GM12878 (cell line): ENCODE measurements around the gene DNAAF8. TPM values are rescaled to one million over a fixed set of nuclear protein-coding genes. Genes with fewer than 3 reads are reported as not detected.
A peak's percentile ranks its signal among the peaks of the same experiment; 100 is the strongest.

ENCODE experiments used
- ATAC-seq: fragments of 200-7000 bp; cut with Tn5 transposase; 3 replicates; pipeline ENCODE4 v1.9.1; 2020; ENCODE audit warnings: mild to moderate bottlenecking, moderate library complexity
- BruUV-seq: library from RNA; stranded (reverse); fragments of 400-500 nt; replicated peaks from 2 replicates; lab custom pipeline; 2021; lab: Mats Ljungman, UMichigan
- CTCF ChIA-PET: fragments of 300-600 bp; sonication (Branson Sonifier 250); formaldehyde crosslinking; extraction: SDS; loops from one replicate; lab custom pipeline; 2021; ENCODE audit warnings: inconsistent platforms; lab: Yijun Ruan, JAX
- POLR2A ChIA-PET: fragments of 350-600 bp; formaldehyde crosslinking; extraction: SDS; loops from one replicate; lab custom pipeline; 2021; ENCODE audit warnings: inconsistent platforms; lab: Charles Lee
- RAD21 ChIA-PET: fragments of 300-600 bp; sonication (Branson Sonifier 250); formaldehyde crosslinking; loops from one replicate; lab custom pipeline; 2023; ENCODE audit warnings: antibody characterized with exemption; ENCODE audit not compliant: unreplicated experiment; lab: Charles Lee
- SMC1A ChIA-PET: fragments of 300-600 bp; sonication (Branson Sonifier 250); formaldehyde crosslinking; loops from one replicate; lab custom pipeline; 2023; ENCODE audit not compliant: unreplicated experiment, uncharacterized antibody; lab: Charles Lee
- DNase-seq: peaks from one replicate; pipeline ENCODE4 v3.0.0-alpha.2; 2011; ENCODE audit warnings: low read depth, low spot score
- FAIRE-seq: peaks from 3 replicates; lab custom pipeline; 2011; peaks lifted over from hg19 to GRCh38; lab: Jason Lieb, UNC
- H2AFZ ChIP-seq: 2 replicates; pipeline ENCODE4 v1.6.0; 2011; ENCODE audit warnings: low read depth, low read length, control low read depth; ENCODE audit not compliant: control insufficient read depth
- H3K27ac ChIP-seq: 2 replicates; pipeline ENCODE4 v1.5.1; 2011; ENCODE audit warnings: control low read depth; ENCODE audit not compliant: control insufficient read depth, insufficient read depth
- H3K27me3 ChIP-seq, 2 experiments: replicated peaks in 1 of 2; 2 replicates each; pipeline versions ENCODE4 v1.6.0 to v1.6.1; 2011; ENCODE audit warnings: low read length in 1 of 2; ENCODE audit not compliant: control insufficient read depth in 2 of 2, insufficient read depth in 2 of 2
- H3K36me3 ChIP-seq, 2 experiments: 2 replicates each; pipeline ENCODE4 v1.5.1; 2011; ENCODE audit warnings: low read length in 1 of 2; ENCODE audit not compliant: control insufficient read depth in 2 of 2, insufficient read depth in 2 of 2
- H3K4me1 ChIP-seq: 2 replicates; pipeline ENCODE4 v1.6.1; 2011; ENCODE audit warnings: mild to moderate bottlenecking, low read length, moderate library complexity, mixed read lengths; ENCODE audit not compliant: control insufficient read depth, insufficient read depth
- H3K4me2 ChIP-seq: 2 replicates; pipeline ENCODE4 v1.6.0; 2011; ENCODE audit warnings: control low read depth; ENCODE audit not compliant: control insufficient read depth, insufficient read depth
- H3K4me3 ChIP-seq: fragments of 200-600 bp; sonication (generic); 2 replicates; pipeline ENCODE4 v1.5.1; 2016
- H3K79me2 ChIP-seq: 2 replicates; pipeline ENCODE4 v1.6.0; 2011; ENCODE audit warnings: low read length; ENCODE audit not compliant: control insufficient read depth, insufficient read depth
- H3K9ac ChIP-seq: 2 replicates; pipeline ENCODE4 v1.8.0; 2011; ENCODE audit warnings: low read length, control low read depth, mixed read lengths; ENCODE audit not compliant: control insufficient read depth, insufficient read depth
- H3K9me3 ChIP-seq: replicated peaks from 3 replicates; pipeline ENCODE4 v1.5.1; 2011; ENCODE audit warnings: mild to moderate bottlenecking, low read length; ENCODE audit not compliant: control insufficient read depth, insufficient read depth
- H4K20me1 ChIP-seq: 2 replicates; pipeline ENCODE4 v1.6.0; 2011; ENCODE audit not compliant: control insufficient read depth, insufficient read depth
- JUNB ChIP-seq: IDR thresholded peaks from 2 replicates; pipeline ENCODE4 v1.6.1; 2016; ENCODE audit warnings: antibody characterized with exemption, mild to moderate bottlenecking
- RAD21 ChIP-seq: IDR thresholded peaks from 2 replicates; pipeline ENCODE4 v1.6.1; 2011; ENCODE audit warnings: mild to moderate bottlenecking, low read depth, low read length, moderate library complexity; ENCODE audit not compliant: insufficient read depth
- RB1 ChIP-seq: fragments of 450-650 bp; formaldehyde crosslinking; IDR thresholded peaks from 2 replicates; pipeline ENCODE4 v1.6.1; 2017; ENCODE audit warnings: mild to moderate bottlenecking, borderline replicate concordance
- ZNF622 ChIP-seq: fragments of 450-650 bp; IDR thresholded peaks from 2 replicates; pipeline ENCODE4 v1.6.1; 2017; ENCODE audit warnings: mild to moderate bottlenecking, inconsistent platforms
- WGBS: methylation state at CpG from one replicate; pipeline ENCODE4 v1.1.6; 2016; ENCODE audit warnings: low lambda C conversion rate; ENCODE audit not compliant: insufficient replicate concordance, insufficient coverage; ENCODE audit errors: missing lambda C conversion rate; 5-methylcytosine and 5-hydroxymethylcytosine counted together
- in situ Hi-C: fragments of 300-500 bp; cut with MboI; formaldehyde crosslinking; loops from 9 replicates; pipeline ENCODE4 v1.14.3; 2018; ENCODE audit warnings: mixed read lengths
- intact Hi-C: fragments of 100-400 bp; cut with micrococcal nuclease; formaldehyde crosslinking; loops from one replicate; pipeline ENCODE4 v1.14.2; 2022; ENCODE audit not compliant: unreplicated experiment
- polyA plus RNA-seq, 11 experiments: library from polyadenylated mRNA; depleted of rRNA in 4 of 11; unstranded in 6 of 11; stranded (reverse) in 5 of 11; fragments of >200 nt; fragmentation: Nextera tagmentation in 4 of 11; fragmentation: Illumina TruSeq in 1 of 11; extraction: Ambion mirVana in 4 of 11; extraction: Trizol in 1 of 11; gene quantifications; 1 replicate in 1 of 11; 2 replicates in 10 of 11; pipeline versions ENCODE4 v1.2.1 to v1.2.3, GENCODE V29; 2011 to 2016; ENCODE audit warnings: inconsistent platforms in 2 of 11, missing spikeins in 2 of 11, low read depth in 1 of 11
- total RNA-seq, 4 experiments: library from RNA; depleted of rRNA in 3 of 4; stranded (reverse); fragments of >200 nt in 3 of 4; fragmentation: Illumina TruSeq in 1 of 4; extraction: Trizol in 1 of 4; gene quantifications; 2 replicates each; pipeline versions ENCODE4 v1.2.1 to v1.2.3, GENCODE V29; 2013 to 2021
- TF ChIP-seq, protein P1 (sequence below): fragments of 450-650 bp; formaldehyde crosslinking; IDR thresholded peaks from 2 replicates; pipeline ENCODE4 v1.4.0; 2020; ENCODE audit warnings: mild to moderate bottlenecking, moderate library complexity

The DNAAF8 gene
- total and polyA plus RNA-seq, 10 of the 15 experiments (the other 5 are each of a cell fraction or from before 2014, with no cell fraction given) = 0.01 to 0.78 (median 0.22) TPM; not detected in 2

DNA sequence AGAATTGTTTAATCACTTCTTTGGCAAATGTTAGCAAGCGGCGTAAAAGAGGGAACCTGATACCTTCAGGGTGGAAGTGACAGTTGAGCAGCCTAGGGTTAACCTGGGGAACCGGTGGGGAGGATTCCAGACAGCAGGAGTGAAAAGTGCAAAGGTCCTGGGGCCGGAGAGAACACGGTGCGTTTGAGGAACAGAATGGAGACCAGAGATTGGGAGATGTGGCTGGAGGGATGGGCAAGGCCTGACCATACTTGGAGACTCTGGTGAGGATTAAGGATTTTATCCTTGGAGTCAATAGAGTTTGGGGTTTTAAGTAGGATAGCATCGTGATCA lies 34.9 kb downstream of the DNAAF8 start:
- SMC1A ChIA-PET = interaction anchor here (0.6 to 3.4 kb wide), 3 partner anchors 35 to 83 kb away, joined by 3 to 15 read pairs (median 3); partner anchors contain the start of genes ANKS3 and DNAAF8
- intact Hi-C loops = loop anchor here (2.0 kb wide), 3 partner anchors 34 to 78 kb away; partner anchors contain the start of genes ANKS3, DNAAF8, GLYR1 and ROGDI
- TF ChIP-seq RB1 (no peak), JUNB (no peak), ZNF622 (no peak), RAD21 (no peak)
- TF ChIP-seq, protein P1, sequence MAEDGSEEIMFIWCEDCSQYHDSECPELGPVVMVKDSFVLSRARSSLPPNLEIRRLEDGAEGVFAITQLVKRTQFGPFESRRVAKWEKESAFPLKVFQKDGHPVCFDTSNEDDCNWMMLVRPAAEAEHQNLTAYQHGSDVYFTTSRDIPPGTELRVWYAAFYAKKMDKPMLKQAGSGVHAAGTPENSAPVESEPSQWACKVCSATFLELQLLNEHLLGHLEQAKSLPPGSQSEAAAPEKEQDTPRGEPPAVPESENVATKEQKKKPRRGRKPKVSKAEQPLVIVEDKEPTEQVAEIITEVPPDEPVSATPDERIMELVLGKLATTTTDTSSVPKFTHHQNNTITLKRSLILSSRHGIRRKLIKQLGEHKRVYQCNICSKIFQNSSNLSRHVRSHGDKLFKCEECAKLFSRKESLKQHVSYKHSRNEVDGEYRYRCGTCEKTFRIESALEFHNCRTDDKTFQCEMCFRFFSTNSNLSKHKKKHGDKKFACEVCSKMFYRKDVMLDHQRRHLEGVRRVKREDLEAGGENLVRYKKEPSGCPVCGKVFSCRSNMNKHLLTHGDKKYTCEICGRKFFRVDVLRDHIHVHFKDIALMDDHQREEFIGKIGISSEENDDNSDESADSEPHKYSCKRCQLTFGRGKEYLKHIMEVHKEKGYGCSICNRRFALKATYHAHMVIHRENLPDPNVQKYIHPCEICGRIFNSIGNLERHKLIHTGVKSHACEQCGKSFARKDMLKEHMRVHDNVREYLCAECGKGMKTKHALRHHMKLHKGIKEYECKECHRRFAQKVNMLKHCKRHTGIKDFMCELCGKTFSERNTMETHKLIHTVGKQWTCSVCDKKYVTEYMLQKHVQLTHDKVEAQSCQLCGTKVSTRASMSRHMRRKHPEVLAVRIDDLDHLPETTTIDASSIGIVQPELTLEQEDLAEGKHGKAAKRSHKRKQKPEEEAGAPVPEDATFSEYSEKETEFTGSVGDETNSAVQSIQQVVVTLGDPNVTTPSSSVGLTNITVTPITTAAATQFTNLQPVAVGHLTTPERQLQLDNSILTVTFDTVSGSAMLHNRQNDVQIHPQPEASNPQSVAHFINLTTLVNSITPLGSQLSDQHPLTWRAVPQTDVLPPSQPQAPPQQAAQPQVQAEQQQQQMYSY = no peak
- Histone ChIP-seq H3K36me3 (no peaks in the 10 kb centered on the region; a peak in 1 of 4 replicates), H3K4me1 (peaks cover 8% of the 10 kb centered on the region; the same call in 1 of the 2 replicates), H3K9ac (no peak overlapping the region), H3K9me3 (no peaks in the 10 kb centered on the region), H2AFZ (peak overlapping the region; percentile 80), H4K20me1 (no peaks in the 10 kb centered on the region), H3K4me2 (peak overlapping the region; percentile 14), H3K27me3 (no peaks in the 10 kb centered on the region), H3K4me3 (peak overlapping the region; percentile 91), H3K27ac (no peak overlapping the region), H3K79me2 (peaks cover 18% of the 10 kb centered on the region)
- RAD21 ChIA-PET = interaction anchor here (0.6 to 2.0 kb wide), 4 partner anchors 16 to 35 kb away, joined by 3 to 18 read pairs (median 4); partner anchors contain the start of genes ANKS3 and DNAAF8
- in situ Hi-C loops = no loop called here
- DNase-seq = no peak
- no TSS peak for BruUV-seq
- FAIRE-seq = no peak
- 63% methylated on average over 7 of the region's 7 CpGs for WGBS
- POLR2A ChIA-PET = interaction anchor here (1.3 to 2.8 kb wide), 4 partner anchors 22 to 153 kb away, joined by 5 to 15 read pairs (median 8); partner anchors contain the start of genes ANKS3 and DNAAF8
- CTCF ChIA-PET = interaction anchor here (1.0 to 1.4 kb wide), 3 partner anchors 31 to 34 kb away, joined by 3 to 7 read pairs (median 3); partner anchors contain the start of genes DNAAF8 and ROGDI
- no peak for ATAC-seq
